Stimulated activated CD4-positive, alpha-beta T cell treated with anti-CD3 and anti-CD28 coated beads, Interleukin-15, amount 100 ng/mL, for 24 hours (primary cell): Measurements from ENCODE around the gene TESK2.
"Not testable (repeated sequence)": the region's sequence is repeated elsewhere in the genome, so short reads cannot be mapped to it uniquely, and the experiment has no call there.

Experiments used
- DNase-seq: peaks from one replicate; pipeline ENCODE4 v3.0.0-alpha.2; 2020

TESK2 gene

DNA sequence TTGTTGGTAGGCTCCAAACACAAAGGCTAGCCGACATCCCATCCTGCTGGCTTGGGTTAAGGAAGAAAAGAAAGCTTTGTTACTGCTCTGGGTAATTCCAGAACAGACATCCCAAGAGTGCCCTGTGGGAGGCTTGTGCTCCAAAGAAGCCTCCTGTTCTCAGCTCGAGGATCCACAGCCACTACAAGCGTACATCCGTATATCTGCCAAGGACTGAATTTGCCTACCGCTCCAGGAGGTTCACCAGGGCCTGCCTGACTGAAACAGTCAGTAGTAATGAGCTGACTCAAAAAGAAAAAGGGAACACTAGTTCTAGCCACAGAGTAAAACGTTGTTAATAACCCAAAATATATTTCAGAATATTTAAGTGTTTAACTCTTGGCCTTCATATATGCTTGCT is 125.9 kb downstream of the TESK2 start:
- no peak for DNase-seq

DNA sequence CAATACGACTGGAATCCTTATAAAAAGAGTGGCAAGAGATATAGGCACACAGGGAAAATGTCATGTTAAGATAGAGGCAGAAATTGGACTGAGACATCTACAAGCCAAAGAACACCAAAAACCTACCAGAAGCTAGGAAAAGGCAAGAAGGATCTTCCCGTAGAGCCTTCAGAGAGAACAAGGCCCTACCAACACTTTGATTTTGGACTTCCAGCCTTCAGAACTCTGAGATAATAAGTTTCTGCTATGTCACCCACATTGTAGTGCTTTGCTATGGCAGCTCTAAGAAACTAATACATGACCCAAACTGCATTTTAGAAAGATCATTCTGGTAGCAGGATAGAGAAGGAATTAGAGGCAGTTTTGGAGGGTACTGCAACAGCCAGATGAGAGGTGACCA is 126.7 kb downstream of the TESK2 start:
- no peak for DNase-seq

DNA sequence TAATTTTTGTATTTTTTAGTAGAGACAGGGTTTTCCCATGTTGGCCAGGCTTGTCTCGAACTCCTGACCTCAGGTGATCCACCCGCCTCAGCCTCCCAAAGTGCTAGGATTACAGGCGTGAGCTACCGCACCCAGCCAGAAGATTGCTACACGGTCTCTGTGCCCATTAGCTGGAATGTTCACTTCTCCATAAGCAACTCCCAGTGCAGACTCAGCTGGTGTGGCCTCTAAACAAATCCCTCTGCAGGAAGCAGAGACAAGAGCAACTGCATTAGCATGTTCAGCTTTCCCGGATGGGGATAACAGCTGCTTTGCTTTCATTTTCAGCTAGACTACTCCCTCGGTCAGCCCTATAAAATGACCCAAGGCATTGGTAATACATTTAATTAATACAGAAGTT is 130.0 kb downstream of the TESK2 start:
- DNase-seq: not testable (repeated sequence)

DNA sequence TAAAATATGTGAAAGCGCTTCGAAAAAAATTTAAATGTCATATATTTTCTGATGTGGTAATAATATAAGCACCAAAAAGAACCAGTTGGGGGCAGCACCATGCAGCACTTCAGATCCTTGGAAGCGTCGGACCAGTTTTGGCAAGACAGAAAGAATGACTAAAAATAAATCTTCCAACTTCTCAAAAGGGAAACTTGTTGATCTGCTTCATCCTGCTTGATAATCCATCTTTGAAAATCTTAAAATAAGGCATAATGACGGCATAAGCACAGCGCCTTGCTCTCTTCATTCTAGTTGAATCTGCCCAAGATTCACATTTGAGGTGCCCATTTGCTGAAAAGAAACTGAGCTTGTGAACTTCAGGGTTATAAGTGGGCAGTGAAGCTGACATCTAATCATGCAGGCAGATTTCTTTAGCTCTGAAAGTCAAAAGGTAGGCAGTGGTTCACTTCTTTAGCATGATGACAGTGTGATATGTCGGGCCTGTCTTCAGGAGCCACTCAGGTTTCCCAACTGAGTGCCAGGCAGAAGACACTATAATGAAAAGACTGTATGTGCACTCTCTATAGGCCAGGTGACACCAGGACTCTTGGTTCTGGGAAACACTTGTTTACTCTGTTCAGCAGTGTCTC is 131.0 kb downstream of the TESK2 start:
- peak; percentile 67 for DNase-seq

DNA sequence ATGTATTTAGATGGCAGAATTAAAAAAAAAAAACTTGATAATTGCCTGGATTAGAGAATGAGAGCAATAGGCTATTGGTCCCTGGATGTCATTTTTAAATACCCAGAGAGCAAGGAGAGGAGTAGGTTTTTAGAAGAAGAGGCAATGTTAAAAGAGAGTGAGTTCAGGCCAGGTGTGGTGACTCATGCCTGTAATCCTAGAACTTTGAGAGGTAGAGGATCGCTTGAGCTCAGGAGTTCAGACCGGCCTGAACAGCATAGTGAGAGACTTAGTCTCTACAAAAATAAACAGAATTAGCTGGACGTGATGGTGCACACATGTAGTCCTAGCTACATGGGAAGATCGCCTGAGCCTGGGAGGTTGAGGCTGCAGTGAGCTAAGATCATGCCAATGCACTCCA is 134.8 kb downstream of the TESK2 start:
- DNase-seq: no peak

DNA sequence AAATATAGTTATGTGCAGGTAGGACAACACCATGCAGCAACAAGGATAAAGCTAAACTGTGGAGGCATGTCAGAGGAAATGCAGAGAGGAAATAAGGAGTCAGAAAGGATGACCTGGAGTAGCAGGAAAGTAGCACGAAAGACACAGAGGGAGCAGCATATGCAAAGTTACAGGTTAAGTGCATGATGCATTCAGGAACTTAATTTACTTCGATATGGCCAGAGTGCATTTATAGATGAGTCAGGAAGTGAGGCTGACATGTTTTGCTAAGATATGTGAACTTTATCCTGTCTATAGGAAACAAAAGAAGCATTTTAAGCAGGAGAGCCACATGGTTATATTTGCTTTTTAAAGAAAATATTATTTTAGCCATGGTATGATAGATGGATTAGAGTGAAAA is 135.3 kb downstream of the TESK2 start:
- no peak for DNase-seq

DNA sequence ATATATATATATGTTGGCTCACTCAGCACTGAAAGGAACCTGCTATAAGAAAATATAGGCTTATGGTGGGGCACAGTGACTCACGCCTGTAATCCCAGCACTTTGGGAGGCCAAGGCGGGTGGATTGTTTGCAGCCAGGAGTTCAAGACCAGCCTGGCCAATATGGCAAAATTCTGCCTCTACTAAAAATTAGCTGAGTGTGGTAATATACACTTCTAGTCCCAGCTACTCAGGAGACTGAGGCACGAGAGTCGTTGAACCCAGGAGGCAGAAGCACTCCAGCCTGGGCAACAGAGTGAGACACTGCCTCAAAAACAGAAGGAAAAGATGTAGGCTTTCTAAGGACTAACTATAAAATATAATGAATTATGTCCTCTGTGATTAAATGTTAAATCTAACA is 136.1 kb downstream of the TESK2 start:
- DNase-seq: no peak

DNA sequence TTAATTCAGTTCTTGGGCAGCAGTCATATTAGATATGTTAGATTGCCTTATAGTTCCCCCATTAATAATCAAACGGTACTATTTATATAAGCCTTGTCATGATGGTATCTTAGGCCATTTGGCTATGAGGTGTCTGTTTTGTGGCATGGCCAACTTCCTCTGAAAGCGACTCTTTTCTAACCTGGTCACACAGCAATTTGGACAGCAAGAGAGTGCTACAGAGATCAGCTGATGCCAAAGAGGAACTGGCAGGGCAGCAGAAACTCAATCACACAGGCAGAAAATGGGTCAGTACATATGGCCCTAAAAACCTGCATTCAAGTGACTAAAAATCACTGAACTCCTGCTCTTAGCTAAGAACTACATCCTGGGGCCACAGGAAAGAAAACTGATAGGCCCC is 137.3 kb downstream of the TESK2 start:
- DNase-seq: no peak

DNA sequence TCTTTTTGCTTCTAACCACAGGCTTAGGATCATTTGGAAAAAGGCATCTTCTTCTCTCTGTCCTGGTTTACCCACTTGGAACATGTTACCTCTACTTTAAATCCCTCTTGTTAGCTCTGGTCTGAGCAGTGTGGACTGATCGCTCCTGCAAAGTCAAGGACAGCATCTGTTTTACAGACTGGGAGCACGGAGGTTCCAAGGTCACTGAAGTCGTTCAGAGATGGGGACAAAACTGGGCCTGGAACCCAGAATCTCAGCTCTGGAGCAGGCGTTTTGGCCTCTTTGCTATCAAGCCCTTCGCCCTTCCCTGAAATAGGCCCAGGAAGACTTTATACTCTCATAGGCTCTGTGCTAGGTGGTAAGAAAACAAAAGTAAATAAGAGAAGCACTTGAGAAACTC is 139.5 kb downstream of the TESK2 start:
- no peak for DNase-seq

DNA sequence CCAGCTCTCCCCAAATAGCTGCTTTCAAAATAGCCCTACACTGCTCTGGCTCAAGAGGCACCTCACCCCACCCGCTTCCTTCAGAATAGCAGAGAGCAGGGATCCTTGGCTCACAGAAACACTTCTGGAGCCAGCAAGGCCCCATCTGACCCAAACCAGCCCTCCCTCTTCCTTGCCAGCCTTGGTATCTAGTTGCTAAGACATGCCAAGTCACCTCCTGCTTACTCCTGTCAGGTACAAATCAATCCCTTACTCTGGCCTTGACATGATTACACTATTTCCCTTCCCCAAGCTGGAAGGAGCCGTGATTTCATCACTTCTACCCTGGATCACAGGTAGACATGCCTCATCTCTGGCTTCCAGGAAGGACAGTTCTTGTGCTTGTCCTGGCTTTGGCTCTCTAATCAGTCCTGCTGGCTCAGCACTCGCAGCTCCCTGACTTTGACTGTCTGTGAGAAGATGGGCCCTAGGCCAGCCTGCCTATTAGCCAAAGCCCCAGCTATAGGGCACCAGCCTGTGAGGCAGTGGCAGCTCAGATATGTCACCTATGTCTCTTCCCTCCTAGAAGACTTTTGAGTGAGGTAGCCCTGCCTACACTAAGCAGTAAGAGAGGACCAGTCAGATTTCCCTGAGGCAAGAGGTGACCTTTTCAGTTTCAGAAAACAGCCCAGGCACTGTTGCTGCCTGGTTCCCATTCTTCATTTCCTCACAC is 141.8 kb downstream of the TESK2 start:
- no peak for DNase-seq

DNA sequence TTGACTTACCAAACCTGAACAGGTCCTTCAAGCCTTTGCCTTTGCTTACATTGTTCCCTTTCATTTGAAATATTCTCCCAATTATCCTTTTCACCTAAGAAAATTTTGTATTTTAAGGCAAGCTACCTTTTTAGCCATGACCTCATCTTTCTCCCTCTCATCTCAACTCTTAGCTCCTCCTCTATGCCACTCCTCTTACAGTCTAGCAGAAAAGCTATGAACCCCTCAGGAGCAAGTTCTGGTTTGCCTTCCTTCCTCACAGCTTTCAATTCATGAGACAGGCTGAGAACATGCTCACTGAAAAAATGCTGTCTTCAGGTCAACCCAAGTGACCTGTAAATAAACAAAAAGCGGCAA is 142.4 kb downstream of the TESK2 start:
- DNase-seq: no peak

DNA sequence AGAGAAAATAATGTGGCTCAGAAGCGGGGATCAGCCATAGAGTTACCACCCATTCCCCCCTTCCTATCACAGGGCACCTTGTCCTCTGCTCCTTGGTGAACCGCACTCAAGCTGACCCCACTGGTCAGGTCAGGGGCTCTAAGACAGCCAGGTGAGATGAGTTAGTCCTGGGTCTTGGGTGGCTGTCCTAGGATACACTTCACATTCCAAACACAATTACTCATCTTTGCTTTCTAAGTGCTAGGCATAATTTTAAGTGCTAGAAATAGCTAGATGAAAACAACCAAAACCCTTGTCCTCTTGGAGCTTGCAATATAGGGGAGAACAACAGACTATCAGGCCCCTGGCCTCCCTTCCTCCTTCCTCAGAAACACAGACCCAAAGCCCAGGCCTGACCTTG is 142.9 kb downstream of the TESK2 start:
- DNase-seq: no peak

DNA sequence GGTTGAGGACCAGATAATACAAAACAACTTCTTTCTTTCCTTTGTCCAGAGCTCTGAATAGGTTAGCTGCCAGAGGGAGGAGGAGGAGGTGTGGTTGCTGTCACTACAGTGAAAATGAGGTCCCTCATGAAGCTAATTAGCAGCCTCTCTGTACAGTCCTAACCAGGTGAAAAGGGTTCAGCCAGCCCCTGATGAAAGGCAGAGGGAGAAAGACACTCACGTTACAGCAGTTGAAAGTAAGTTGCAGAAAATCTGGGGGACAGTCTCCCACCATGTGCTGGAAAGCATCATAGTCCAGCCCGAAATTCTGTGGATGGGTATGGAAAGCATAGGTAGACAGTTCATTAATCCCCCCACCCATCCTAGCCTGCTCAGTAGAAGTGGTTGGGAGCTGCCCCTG is 144.5 kb downstream of the TESK2 start:
- DNase-seq: no peak

DNA sequence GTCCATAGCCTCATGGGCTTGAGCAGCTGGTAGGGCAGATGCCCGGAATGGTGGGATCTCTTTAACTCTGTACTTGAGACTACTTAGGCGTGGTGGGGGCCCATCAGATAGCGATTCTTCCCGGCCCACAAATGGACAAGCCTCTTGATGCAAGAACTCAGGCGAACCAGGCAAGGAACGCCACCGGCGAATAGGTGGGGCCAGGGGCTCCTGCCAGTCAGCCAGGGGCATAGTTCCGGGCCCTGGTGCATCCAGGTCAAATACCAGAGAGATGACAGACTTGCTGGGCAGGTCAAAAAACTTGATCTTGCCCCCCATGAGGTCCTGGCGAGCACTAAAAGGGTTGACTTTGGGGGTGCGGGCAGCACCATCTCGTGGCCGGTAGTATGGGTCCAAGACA is 145.9 kb downstream of the TESK2 start:
- no peak for DNase-seq

DNA sequence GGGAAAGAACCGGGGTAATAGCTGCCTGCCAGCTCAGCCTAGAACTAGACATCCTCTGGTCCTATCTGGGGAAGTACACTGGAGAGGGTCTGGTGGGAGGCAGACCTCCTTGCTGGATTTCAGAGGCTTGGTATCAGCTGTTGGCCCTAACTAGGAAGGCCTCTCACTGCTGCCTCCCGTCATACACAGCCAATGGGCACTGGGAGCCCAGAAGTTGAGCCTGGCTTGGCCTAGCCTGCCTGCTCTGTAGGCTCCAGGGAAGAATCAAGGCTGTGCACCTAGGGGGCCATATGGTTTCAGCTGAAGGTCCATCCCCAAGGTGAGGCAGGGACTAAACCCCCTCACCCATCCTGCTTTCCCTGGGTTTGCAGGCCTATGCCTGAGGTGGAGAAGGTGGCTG is 146.5 kb downstream of the TESK2 start:
- no peak for DNase-seq

DNA sequence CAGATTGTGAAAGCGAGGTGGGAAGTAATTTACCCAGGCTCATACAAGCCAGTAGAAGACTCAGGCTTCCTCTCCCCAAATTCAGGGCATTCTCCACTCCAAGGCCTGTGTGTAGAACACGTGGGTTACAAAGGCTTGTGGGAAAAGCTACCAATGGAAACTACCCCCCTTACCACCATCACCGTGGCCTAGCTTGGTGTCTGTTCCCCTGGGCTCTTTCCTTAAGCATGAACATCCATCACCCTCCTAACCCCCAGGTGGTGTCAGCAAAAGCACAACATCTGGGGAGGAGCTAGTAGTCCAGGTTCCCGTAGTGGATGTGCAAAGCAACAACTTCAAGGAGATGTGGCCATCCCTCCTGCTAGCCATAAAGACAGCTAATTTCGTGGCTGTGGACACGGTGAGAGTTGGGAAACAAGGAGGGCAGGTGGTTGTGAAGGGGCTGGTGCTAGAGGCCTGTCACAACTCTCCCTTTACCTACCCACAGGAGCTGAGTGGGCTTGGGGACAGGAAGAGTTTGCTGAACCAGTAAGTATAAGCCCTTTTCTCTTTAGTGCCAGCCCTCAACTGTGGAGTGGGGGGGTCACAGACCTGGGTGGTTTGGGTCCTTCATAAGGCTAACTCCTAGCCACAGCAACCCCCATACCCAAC is 150.0 kb downstream of the TESK2 start:
- DNase-seq: peak; percentile 35

DNA sequence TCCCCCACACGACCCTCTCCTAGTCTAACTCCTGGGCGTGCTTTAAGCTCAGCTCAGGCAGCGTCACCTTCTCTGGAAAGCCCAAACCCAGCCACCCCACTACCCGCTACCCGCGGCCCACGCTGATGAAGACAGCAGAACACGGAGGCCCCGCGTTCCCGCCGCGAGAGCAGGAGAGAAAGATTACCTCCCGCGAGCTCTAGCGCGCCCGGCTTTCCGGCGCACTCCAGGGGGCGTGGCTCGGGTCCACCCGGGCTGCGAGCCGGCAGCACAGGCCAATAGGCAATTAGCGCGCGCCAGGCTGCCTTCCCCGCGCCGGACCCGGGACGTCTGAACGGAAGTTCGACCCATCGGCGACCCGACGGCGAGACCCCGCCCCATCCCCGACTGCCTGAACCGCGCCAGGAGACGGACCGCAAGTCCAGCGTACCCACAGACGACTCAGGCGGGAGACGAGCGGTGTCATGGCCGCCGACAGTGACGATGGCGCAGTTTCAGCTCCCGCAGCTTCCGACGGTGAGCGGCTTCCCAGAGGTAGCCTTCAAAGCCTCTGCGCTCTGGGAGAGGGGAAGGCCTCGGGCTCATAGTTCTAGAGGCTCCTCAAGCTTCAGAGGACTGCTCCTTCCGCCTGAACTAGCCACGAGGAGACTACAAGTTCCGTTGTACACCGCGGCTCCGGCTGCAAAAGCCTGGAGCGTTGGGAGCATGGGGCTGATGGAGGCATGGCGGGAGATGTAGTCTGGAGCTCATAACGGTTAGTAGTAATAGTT is 151.0 kb downstream of the TESK2 start, which contains the start of the genes MUTYH and TOE1:
TSS of gene MUTYH (minus strand) at position 652 of the 770 bp plus-strand sequence. CDS start 5,935 bp downstream, outside the sequence.
TSS of gene TOE1 (plus strand) at position 382 of the 770 bp plus-strand sequence. CDS start at position 465, 83 bp downstream.
- peak; percentile 100 for DNase-seq

DNA sequence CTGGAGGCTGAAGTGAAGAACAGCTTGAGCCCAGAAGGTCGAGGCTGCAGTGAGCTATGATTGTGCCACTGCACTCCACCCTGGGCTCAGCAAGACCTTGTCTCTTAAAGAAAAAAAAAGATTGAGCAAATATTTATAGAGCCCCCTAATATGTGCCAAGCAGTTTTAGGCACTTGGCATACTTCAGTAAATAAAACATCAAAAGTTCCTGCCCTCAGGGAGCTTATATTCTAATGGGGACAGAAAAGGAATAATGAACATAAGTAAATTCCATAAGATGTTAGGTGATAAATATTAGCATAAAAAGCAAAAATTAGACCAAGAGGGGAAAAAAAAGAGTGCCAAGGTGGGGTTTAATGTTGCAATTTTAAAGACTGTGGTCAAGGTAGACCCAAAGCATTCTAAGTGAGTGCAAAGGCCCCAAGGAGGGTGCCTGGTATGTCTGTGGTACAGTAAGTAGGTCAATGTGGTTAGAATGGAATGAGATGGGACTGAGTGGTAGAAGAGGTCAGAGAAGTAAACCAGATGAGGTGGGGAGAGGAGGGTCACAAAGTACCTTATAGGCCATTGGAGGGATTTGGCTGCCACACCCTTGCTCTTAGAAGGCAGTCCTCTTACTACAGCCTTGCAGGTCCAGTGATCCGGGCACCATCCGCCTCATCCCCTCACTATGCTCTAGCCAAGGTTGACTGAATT is 153.2 kb downstream of the TESK2 start:
- no peak for DNase-seq

DNA sequence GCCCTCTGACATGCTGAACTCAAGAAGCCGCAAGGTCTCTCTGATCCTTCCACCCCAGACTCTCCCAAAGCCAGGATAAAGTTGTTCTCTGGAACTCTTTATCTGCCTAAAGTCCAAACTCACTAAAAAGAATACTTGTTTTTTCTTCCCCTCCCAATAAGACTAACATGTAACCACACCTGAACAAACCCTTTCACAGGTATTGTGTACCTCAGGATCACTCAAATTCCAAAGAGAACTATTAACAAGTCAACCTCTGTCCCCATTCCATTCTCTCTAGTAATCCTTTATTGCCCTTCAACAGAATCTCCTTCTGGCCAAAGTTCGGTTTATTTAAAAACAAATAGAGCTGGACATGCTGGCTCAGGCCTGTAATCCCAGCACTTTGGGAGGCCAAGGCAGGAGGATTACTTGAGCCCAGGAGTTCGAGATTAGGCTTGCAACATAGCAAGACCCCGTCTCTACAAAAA is 155.1 kb downstream of the TESK2 start:
- DNase-seq: no peak

DNA sequence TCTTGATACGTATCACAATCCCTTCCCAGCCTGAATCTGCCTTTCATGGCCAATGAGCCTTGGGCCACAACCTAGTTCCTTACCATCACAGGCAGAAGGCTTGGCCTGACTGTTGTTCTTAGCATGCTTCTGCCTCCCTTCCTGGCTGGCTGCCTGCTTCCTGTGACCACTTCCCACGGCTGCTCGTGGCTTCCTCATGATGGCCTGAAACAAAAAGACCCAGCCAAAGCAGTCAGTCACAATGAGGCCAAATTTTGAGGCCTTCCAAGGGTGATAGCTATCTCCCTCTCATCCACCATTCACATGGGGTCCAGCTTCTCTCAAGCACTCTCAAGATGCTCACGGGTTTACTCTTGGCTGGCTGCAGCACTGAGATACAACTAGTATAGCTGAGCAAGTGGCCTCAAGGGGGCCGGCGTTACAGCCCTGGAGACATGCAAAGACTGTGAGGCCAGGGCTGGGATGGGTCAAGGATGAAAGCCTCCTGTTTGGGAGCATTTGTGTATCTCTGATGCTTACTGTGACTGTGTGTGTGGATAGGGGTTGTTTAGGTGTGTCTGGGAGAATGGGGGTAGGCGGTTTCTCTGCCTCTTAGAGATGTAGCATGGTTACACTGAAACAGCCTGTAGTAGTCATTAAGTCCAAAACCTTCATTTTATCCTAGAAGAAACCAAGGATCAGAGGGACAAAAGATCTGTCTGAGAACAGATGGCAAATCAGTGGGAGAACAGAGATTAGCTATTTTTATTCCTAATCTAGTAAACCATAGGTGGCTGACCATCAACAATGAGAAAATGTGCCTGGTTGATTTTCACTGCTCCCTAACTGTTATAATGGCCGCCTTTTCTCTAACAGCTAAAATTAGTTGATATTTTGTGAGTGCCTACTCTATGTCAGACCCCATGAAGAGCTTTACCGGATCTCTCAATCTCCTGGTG is 156.4 kb downstream of the TESK2 start:
- no peak for DNase-seq

DNA sequence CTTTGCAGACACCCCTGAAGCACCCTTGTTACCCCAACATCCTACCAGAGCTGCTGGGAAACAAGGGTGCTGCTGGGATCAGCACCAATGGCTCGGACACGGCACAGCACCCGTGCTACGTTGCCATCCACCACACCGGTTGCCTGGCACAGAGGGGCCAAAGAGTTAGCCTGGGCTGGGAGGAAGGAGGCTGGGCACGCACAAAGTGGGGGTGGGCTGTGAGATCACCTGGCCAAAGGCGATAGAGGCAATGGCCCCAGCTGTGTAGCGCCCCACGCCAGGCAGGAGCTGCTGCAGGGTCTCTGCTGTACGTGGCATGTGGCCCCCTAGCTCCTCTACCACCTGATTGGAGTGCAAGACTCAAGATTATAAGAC is 158.6 kb downstream of the TESK2 start:
- DNase-seq: no peak
